RWPE1 (cell line): ENCODE results near the gene LNP1.
"Not testable (repeated sequence)": the region's sequence is repeated elsewhere in the genome, so short reads cannot be mapped to it uniquely, and the experiment has no call there.

Experiments used
- CTCF ChIA-PET: fragments of 350-600 bp; sonication (Branson Sonifier 250); formaldehyde crosslinking; extraction: SDS; loops from one replicate; lab custom pipeline; 2021; lab: Yijun Ruan, JAX
- POLR2A ChIA-PET: fragments of 400-600 bp; formaldehyde crosslinking; extraction: SDS; loops from one replicate; lab custom pipeline; 2020; ENCODE audit warnings: antibody characterized with exemption; ENCODE audit not compliant: low non-redundant PET; lab: Yijun Ruan, JAX
- DNase-seq: peaks from one replicate; pipeline ENCODE4 v3.0.0; 2012; ENCODE audit warnings: low spot score
- H3K27ac ChIP-seq: fragments of 450-650 bp; 2 replicates; pipeline ENCODE4 v1.5.1; 2017
- CTCF ChIP-seq: fragments of 450-650 bp; conservative IDR thresholded peaks from 2 replicates; pipeline ENCODE4 v1.5.1; 2017; ENCODE audit warnings: low read depth, mild to moderate bottlenecking

LNP1 gene

GRCh38 chr3:100436951-100437350 lies 35.6 kb downstream of the LNP1 start:
- CTCF ChIA-PET, result no interaction called here
- H3K27ac ChIP-seq, result no peak overlapping the region
- no peak for TF ChIP-seq CTCF
- no peak for DNase-seq
- POLR2A ChIA-PET, result no interaction called here

- POLR2A ChIA-PET, result no interaction called here
- DNase-seq, result no peak
- CTCF ChIA-PET, result no interaction called here
- TF ChIP-seq CTCF, result no peak
- no peak overlapping the region for H3K27ac ChIP-seq
Measured at GRCh38 chr3:100437721-100438622, 36.6 kb downstream of the LNP1 start.

GRCh38 chr3:100438623-100438974 lies 37.3 kb downstream of the LNP1 start:
- CTCF ChIA-PET, result no interaction called here
- no peak overlapping the region for H3K27ac ChIP-seq
- DNase-seq, result no peak
- no peak for TF ChIP-seq CTCF
- POLR2A ChIA-PET, result no interaction called here

GRCh38 chr3:100440895-100441294 lies 39.6 kb downstream of the LNP1 start:
- no peak for DNase-seq
- no peak for TF ChIP-seq CTCF
- no peak overlapping the region for H3K27ac ChIP-seq
- ChIA-PET POLR2A (interaction anchor here (0.6 kb wide), 1 partner anchor 40 kb away, joined by 6 read pairs; the partner anchor contains the start of gene TOMM70), CTCF (no interaction called here)

GRCh38 chr3:100443690-100444089 lies 42.4 kb downstream of the LNP1 start:
- no peak overlapping the region for H3K27ac ChIP-seq
- TF ChIP-seq CTCF, result no peak
- no peak for DNase-seq
- POLR2A ChIA-PET, result no interaction called here
- CTCF ChIA-PET, result no interaction called here

- H3K27ac ChIP-seq, CTCF ChIA-PET, DNase-seq, POLR2A ChIA-PET: not testable (repeated sequence)
Measured at GRCh38 chr3:100447067-100447466, 45.7 kb downstream of the LNP1 start.

GRCh38 chr3:100448079-100448478 lies 46.7 kb downstream of the LNP1 start:
- ChIA-PET CTCF (no interaction called here), POLR2A (no interaction called here)
- no peak for DNase-seq
- TF ChIP-seq CTCF, result no peak
- no peak overlapping the region for H3K27ac ChIP-seq
